GM23248 (cell line): ENCODE measurements around the gene PHOSPHO1.

Experiments used
- EZH2 ChIP-seq: fragments of 200-600 bp; sonication (generic); IDR thresholded peaks from 2 replicates; pipeline ENCODE4 v1.6.1; 2018; ENCODE audit warnings: antibody characterized with exemption, mild to moderate bottlenecking; ENCODE audit not compliant: insufficient read depth, poor library complexity, severe bottlenecking
- EZH2phosphoT487 ChIP-seq: fragments of 200-600 bp; sonication (generic); IDR thresholded peaks from 2 replicates; pipeline ENCODE4 v1.6.1; 2018; ENCODE audit warnings: antibody characterized with exemption, moderate library complexity, mild to moderate bottlenecking, low read depth; ENCODE audit not compliant: insufficient read depth

DNA sequence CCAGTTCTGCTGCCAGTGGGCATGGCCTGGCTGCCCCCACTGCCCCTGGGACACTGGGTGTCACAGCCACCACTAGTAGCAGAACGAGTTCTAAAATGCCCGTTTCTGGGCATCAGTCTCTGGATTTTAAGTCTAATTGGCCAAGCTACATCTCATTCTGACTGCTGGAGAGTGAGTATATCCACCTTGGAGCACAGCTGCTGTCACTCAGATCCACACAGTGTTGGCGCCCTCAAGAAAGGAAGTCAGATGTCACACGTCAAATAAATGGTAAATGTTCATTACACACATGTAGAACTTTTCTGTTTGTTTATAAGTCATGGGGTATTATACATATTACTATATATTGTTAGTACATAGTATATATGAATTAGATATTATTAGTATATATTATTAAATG lies 39.7 kb downstream of the PHOSPHO1 start:
- TF ChIP-seq EZH2 (no peak), EZH2phosphoT487 (no peak)
